Activated gamma-delta T cell treated with anti-CD3 and anti-CD28 coated beads, Interleukin-2, amount 50 U/mL, for 16 hours (primary cell): Measurements from ENCODE around the gene SPRY2.

Experiments
- DNase-seq: peaks from one replicate; pipeline ENCODE4 v3.0.0-alpha.2; 2020; ENCODE audit warnings: low read depth

Gene SPRY2

DNA sequence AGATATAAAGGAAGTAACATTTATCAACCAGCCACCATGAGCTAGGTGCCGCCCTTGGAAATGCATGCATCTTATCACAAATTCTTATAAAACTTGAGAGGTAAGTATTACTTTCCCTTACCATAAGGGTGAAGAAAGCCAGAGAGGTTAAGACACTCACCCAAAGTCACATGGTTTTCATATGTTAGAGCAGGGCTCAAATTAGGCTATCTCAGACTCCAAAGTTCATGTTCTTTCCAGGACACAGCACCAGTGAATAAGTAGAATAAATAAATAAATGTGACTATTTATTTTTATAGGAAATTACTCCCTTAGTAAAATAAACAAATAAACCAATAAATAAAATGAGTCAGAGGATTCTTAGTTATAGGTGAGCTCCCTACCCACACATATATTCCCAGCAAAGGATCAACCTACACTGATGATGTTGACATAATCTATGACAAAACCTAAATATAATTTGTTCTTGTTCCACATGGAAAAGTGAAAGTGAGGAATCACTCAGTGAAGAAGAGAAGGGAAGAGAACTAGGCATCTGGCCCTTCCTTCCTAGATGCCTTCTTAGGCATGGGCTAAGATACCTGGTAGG lies 27.2 kb downstream of the SPRY2 start:
- no peak for DNase-seq

DNA sequence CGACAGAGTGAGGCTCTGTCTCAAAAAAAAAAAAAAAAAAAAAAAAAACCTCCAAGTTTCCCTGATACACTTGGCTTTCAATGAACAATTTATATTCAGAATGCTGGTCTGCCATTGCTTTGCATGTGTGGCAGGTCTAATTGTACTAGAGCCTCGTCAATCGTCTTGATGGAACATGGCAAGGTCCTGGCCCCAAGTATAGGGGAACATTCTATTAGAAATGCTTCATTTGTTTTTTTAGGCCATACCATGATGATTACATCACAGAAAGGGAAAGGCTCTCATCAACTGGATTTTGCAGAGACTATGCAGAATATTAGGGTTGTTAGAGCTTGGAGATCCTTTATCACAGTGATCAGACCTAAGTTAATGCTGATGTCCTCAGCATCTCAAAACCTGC lies 28.0 kb downstream of the SPRY2 start:
- no peak for DNase-seq

DNA sequence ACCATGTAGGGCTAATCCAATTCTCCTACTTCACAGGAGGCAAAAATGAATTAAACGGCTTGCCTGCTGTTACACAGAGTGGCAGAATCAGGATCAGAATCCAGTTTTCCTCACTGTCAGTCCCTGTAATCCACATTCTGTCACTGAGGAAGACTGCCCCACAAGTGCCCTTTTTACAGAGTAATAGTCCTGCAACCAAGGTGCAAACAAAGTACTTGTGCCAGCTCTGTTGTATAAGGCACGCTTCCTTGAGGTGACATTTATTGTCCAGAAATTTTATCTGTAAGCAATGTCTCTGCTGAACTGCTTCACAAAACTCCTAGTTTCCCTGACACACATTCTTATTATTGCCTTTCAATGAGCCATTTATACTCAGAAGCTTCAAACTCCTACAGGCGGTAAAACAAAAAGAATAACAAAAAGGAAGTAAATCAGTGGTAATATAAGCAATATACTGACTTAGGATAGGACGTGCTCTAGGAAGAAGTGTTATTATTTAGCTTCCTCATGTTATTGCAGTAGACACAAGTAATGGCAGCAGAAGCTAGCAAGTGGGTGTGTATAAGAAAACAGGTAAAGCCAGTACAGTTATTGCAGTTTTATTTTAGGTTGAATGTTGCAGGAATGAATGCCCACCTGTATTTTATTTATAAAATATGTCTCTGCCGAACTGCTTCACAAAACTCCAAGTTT lies 28.8 kb downstream of the SPRY2 start:
- DNase-seq: no peak

DNA sequence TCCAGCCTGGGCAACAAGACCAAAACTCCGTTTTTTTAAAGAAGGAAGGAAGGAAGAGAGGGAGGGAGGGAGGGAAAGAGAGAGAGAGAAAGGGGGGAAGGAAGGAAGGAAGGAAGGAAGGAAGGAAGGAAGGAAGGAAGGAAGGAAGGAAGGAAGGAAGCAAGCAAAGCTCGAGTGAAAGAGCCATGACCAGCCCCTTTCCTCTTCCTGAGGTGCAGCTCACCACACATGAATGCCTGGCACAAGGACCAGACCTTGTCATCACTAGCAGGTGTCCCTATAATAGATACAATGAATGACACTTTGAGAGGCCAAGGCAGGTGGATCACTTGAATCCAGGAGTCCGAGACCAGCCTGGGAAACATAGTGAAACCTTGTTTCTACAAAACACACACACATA lies 31.0 kb downstream of the SPRY2 start:
- DNase-seq: no peak

DNA sequence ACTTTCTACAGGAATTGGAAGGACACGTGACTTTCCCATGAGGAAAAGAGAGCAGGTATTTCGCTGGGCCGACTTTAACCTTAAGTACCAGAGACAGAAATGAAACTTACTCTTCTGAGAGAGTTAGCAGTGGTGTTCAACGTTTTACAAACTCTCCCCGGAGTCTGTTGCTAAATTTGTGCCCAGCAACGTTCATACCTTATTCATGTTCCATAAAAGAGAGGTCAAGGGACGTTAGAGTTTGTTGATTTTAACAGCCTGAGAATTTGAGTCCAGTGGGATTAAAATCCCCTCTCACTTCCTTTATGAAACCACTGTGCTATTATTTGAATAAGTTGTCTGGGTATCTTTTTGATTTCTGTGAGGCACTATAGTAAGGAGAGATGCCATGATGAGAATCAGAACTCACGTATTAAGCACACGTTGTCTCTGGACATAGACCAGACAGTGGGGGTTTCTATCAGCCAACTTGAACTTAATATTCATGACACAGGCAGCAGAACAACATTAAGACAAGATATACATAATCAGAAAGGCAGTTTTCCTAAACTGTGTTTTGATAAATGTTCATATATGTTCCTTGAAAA lies 33.4 kb downstream of the SPRY2 start:
- DNase-seq: no peak

DNA sequence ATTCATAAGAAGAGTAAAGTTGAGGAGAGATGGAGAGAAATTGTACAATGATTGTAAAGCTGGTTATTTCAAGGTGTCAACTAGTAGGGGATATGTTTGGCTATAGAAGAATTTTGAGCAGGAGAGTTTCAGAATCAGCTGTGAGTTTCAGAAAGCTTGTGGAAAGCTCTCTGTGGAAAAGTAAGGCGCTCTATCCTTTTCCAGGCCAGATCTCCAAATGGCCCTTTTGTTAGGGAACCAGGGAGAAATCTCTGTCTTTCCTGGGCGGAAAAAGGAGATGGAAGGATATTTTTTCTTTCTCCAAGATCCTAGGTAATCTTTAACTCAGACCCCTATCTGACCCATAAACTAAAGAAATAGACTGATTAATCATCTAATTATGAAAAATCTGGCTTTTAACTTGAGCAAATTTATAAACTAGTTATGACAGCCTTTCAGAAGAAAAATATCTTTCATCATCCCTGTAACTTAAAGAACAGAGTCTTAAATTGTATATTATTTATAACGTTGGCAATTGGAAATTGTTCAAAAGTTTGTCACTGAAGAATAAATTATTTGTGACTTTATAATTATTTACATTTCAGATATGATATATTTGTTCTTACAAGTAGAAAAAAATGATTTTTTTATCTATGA lies 34.5 kb downstream of the SPRY2 start:
- no peak for DNase-seq

DNA sequence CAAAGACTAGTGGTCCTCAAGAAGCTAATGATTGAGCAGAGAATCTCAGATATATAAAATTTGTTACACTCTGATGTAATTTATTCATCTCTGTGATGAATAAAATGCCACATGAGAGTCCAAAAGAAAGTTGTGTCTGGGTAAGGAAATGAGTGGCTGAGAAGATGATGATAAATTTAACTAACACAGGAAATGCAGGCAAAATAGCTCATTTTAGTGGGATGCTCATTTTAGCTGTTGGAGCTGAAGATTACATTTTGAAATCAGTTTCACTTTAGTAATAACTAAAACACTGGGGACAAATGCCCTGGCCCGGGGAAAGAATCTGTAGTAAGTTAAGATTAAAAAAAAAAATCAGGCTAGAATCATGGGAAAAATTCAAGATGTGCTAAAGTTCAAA lies 35.2 kb downstream of the SPRY2 start:
- DNase-seq: no peak

DNA sequence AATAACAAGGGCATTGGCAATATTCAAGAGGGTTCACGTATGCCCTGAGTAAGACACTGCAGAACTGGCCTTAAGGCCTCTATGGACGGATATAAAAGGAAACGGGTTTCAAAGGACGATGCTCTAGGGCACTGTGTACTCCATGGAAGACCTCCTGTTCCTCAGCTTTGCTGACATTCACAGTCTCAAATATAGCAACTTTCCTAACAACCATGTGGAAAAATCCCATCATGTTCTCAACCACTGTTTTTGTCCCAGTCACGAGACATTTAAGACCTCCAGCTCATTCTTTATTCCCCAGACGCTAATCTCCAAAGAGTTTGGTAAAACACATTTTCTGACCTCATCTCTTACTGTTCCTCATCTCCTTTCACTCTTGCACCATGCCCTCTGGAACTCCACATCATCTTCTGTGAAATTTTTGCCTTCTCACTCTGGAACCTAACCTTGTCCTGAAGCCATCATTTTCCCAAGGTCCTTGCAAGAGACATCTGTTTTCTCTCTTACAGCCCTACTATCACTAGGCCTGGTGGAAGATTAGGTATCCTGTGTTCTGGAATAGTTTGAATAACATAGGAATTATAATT lies 37.6 kb downstream of the SPRY2 start:
- no peak for DNase-seq

DNA sequence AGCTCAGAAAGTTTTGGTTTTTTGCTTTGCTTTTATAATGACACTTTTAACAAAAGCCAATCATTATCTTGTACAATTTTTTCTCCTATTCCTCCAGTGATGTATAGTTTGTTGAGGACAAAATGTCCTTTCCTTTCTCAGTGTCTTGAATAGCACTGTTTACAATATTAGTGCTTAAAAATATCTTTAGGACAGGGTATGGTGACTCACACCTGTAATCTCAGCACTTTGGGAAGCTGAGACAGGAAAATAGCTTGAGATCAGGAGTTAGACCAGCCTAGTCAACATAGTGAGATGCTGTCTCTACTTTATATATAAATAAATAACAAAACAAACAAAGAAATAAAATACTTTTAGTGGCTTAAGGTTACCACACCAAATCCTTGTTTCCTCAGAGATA lies 41.9 kb downstream of the SPRY2 start:
- DNase-seq: no peak

DNA sequence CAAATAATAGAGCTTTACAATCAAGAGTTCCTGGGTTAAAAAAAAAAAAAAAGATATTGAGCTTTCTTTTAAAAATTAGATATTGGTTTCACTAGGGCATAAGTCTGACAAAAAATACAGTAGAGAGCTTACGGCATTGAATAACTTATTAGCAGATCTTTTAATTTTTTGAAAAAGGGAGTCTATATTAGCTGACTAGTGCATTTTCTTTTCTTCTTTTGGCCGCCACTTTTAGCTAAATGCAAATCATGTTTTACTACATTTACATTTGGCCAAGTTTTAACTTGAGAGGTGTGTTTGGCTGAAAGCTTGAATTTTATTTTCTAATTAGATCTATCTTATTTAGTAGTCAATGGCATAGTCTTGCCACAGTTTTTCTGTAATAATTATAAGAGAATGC lies 43.4 kb downstream of the SPRY2 start:
- DNase-seq: no peak

DNA sequence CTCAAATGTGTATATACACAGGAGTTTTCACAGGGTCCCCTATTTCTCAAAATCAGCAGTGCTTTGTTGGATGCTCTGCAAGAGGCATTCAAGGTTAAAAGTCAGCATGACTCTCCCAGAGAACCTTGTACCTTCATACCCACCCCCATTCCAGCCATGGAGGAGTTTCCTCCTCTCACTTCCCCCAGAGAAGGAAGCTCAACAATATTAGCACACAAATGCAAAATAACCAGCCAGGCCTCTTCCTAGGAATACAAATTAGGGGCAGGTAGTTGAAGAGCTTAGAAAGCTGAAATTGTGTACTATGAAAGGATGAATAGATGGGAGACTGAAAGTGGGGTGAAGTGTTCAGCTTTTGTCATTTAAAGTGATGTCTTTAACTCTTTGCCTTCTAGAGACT lies 43.8 kb downstream of the SPRY2 start:
- DNase-seq: no peak

DNA sequence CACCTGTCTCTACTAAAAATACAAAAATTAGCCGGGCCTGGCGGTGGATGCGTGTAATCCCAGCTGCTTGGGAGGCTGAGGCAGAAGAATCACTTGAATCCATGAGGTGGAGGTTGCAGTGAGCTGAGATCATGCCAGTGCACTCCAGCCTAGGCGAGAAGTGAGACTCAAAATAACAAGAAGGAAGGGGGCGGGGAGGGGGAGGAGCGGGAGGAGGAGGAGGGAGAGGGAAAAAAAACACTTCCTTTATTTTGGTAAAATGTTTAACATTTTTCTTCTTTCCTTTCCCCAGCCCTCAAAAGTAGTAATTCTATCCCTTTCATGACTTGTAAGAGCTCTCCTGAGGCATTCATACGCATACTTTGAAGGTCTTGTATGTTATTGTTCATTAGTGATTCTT lies 44.3 kb downstream of the SPRY2 start:
- DNase-seq: no peak

DNA sequence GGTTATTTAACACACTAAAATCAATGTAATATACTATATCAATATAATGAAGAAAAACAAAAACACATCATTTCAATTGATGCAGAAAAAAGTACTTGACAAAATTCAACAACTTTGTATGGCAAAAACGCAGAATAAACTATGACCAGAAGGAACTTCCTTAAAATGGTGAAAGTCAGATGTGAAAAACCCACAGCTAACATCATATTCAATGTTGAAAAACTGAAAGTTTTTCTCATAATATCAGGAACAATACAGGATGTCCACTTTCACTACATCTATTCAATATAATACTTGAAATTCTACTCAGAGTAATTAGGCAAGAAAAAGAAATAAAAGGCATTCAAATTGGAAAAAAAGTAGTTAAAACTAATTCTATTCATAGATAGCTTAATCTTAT lies 50.3 kb downstream of the SPRY2 start:
- DNase-seq: no peak
